ENCODE measurements around the gene VAMP8.

VAMP8 gene

DNA sequence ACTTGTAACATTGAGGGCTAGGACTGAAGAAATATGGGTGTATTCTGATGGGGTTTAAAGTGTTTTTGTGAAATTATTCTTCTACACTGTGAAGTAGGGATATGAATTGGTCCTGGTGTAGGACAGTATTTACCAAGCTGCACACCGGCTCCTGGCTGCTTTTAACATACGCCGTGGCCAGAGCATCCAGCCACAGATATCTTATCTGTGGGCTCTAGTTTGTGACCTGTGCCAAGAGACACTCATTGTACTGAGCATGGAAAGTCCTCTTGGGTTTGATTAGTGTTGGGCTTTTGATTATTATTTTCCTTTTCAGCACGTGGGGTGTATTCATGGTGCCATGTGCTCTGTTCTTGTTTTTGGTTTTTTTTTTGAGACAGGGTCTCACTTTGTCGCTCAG is 46.6 kb downstream of the VAMP8 start:
- Histone ChIP-seq H3K9ac (ENCODE audit: low read depth, low read length) (no peak overlapping the region), H3K36me3 (ENCODE audit: insufficient read depth, low read length) (peaks cover 46% of the 10 kb centered on the region), H3K4me1 (ENCODE audit: insufficient read depth, low read length) (no peaks in the 10 kb centered on the region)

DNA sequence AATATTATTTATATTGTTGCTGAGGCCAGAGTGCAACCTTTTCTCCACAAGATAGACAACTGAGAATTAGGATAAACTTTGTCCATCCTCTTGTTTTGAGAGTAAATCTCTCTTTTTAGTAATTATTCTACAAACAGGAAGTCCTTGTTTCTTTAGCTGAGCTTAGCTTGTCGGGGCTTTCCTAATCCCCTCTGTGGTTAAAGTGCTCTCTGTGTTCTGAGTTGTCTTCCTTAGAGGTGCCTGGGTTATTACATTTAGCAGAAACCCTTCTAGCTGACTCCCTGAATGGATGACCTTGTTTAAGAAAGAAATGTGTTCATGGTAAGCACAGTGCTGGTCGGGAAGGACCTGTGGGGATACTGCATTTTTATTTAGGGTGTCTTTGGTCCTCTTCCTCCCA is 51.3 kb downstream of the VAMP8 start:
- Histone ChIP-seq H3K9me3 (ENCODE audit: control insufficient read depth, insufficient read depth, low read length) (no peaks in the 10 kb centered on the region), H3K9ac (ENCODE audit: low read depth, low read length) (no peak overlapping the region), H3K4me1 (ENCODE audit: insufficient read depth, low read length) (no peaks in the 10 kb centered on the region), H3K36me3 (ENCODE audit: insufficient read depth, low read length) (peaks cover 37% of the 10 kb centered on the region)

More for the DNA sequence above, 46.6 kb downstream of the VAMP8 start:
- no peaks in the 10 kb centered on the region for H3K9me3 ChIP-seq (ENCODE audit: control insufficient read depth, insufficient read depth, low read length)

DNA sequence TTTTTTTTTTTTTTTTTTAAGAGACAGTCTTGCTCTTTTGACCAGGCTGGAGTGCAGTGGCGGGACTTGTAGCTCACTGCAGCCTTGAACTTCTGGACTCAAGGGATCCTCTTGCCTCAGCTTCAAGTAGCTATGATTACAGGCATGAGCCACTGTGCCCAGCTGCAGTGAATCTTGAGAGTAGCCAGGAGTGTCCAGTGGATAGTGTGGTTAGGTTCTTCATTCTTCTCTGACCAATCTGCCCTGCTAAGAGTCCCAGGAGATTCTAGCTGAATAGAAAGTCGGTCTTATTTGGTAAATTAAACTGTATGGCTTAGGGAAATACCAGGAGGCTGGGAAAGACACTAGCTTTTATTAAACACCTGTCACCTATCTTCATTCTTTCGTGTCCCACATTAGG is 53.9 kb downstream of the VAMP8 start:
- Histone ChIP-seq H3K9ac (ENCODE audit: low read depth, low read length) (no peak overlapping the region), H3K36me3 (ENCODE audit: insufficient read depth, low read length) (peaks cover 23% of the 10 kb centered on the region), H3K4me1 (ENCODE audit: insufficient read depth, low read length) (no peaks in the 10 kb centered on the region), H3K9me3 (ENCODE audit: control insufficient read depth, insufficient read depth, low read length) (no peaks in the 10 kb centered on the region)
